Measurements from ENCODE around the gene CPNE8. TPM values are rescaled to one million over a fixed set of nuclear protein-coding genes. Genes with fewer than 3 reads are reported as not detected.

CPNE8 gene
- polyA plus RNA-seq, 2 of the 4 experiments (the other 2 are of a cell fraction): 8.0 to 30.1 TPM

GRCh38 chr12:38872156-38872555 is 33.2 kb downstream of the CPNE8 start:
- no peaks in the 10 kb centered on the region for H3K4me1 ChIP-seq
- TF ChIP-seq TFCP2L1 (CRISPR knock-in tag; IDR thresholded peaks at IDR 0.05) (no peak), JUNB (IDR thresholded peaks at IDR 0.05) (no peak), KDM1A (IDR thresholded peaks at IDR 0.05; ENCODE audit: low read depth) (no peak), ZFP36 (IDR thresholded peaks at IDR 0.05; ENCODE audit: borderline replicate concordance, partially characterized antibody) (no peak), BCL3 (IDR thresholded peaks at IDR 0.05) (no peak), ZC3H11A (IDR thresholded peaks at IDR 0.05) (no peak), HMGXB4 (CRISPR knock-in tag; IDR thresholded peaks at IDR 0.05; ENCODE audit: borderline replicate concordance) (no peak), HEYL (CRISPR knock-in tag; IDR thresholded peaks at IDR 0.05) (no peak), ATOH8 (CRISPR knock-in tag; IDR thresholded peaks at IDR 0.05; ENCODE audit: low read depth) (no peak), KDM5A (IDR thresholded peaks at IDR 0.05) (no peak), ZSCAN20 (CRISPR knock-in tag; IDR thresholded peaks at IDR 0.05) (no peak), FOSL2 (IDR thresholded peaks at IDR 0.05) (no peak), FOSL2 (CRISPR knock-in tag; IDR thresholded peaks at IDR 0.05) (no peak), CBX2 (IDR thresholded peaks at IDR 0.05; ENCODE audit: borderline replicate concordance, low read depth) (no peak), RARB (CRISPR knock-in tag; IDR thresholded peaks at IDR 0.05) (no peak), CHD4 (IDR thresholded peaks at IDR 0.05; ENCODE audit: borderline replicate concordance) (no peak), ESRRA (IDR thresholded peaks at IDR 0.05; ENCODE audit: borderline replicate concordance, low read length) (no peak)
- no peak for DNase-seq (ENCODE audit: low read depth in 1 of 2, low spot score in 1 of 2)
- POLR2A ChIA-PET: no interaction called here
- no peak overlapping the region for H3K27ac ChIP-seq
- no peak overlapping the region for H3K4me2 ChIP-seq
- no peaks in the 10 kb centered on the region for H3K9me3 ChIP-seq
- H3K4me3 ChIP-seq: no peak overlapping the region
- FAIRE-seq: no peak
- ATAC-seq: no peak
- CTCF ChIA-PET: no interaction called here
- WGBS (ENCODE audit: missing lambda C conversion rate): 93% methylated on average over 2 of the region's 2 CpGs

- Histone ChIP-seq H3K27ac (no peak overlapping the region), H3K4me1 (no peaks in the 10 kb centered on the region), H3K4me2 (no peak overlapping the region), H3K9me3 (no peaks in the 10 kb centered on the region), H3K4me3 (no peak overlapping the region)
- ATAC-seq: no peak
- TF ChIP-seq RFX5 (IDR thresholded peaks at IDR 0.05): no peak
- no peak for TF ChIP-seq EP300 (IDR thresholded peaks at IDR 0.05)
- TF ChIP-seq NFE2L2 (conservative IDR thresholded peaks at IDR 0.05; ENCODE audit: low read length): no peak
- TF ChIP-seq USF2 (IDR thresholded peaks at IDR 0.05): no peak
- no peak for TF ChIP-seq MAX (IDR thresholded peaks at IDR 0.05)
- no peak for TF ChIP-seq CTCF (IDR thresholded peaks at IDR 0.05)
- TF ChIP-seq KDM5A (IDR thresholded peaks at IDR 0.05): no peak
- no peak for TF ChIP-seq CHD2 (IDR thresholded peaks at IDR 0.05; ENCODE audit: low read length, partially characterized antibody)
- no peak for TF ChIP-seq SMC3 (IDR thresholded peaks at IDR 0.05)
- ChIA-PET CTCF (no interaction called here), POLR2A (no interaction called here)
- no peak for FAIRE-seq
- no peak for DNase-seq (ENCODE audit: low read depth in 1 of 2, low spot score in 1 of 2)
Observed at GRCh38 chr12:38869036-38869435, 36.4 kb downstream of the CPNE8 start.
